Gastrocnemius medialis (tissue), 4 donors: Measurements from ENCODE around the gene KAZN. TPM values are rescaled to one million over a fixed set of nuclear protein-coding genes. Genes with fewer than 3 reads are reported as not detected.

ENCODE experiments used
- ATAC-seq, 2 donors: fragments of 150-250 bp; one replicate each; pipeline ENCODE4 v1.9.1; 2016
- DNase-seq, 2 donors: peaks; one replicate each; pipeline ENCODE4 v3.0.0-alpha.2; 2019
- H3K27ac ChIP-seq, 4 donors: fragments of 200-600 bp; sonication (generic); 1 replicate in 1 of 4; 2 replicates in 3 of 4; pipeline ENCODE4 v1.5.1; 2016 to 2018; ENCODE audit warnings: mild to moderate bottlenecking in 2 of 4, moderate library complexity in 1 of 4
- H3K27me3 ChIP-seq, 3 donors: fragments of 200-600 bp; sonication (generic) in 2 of 3; 1 replicate in 1 of 3; 2 replicates in 2 of 3; pipeline versions ENCODE4 v1.5.1 to v1.6.0; 2016 to 2019; ENCODE audit warnings: mild to moderate bottlenecking in 1 of 3, moderate library complexity in 1 of 3
- H3K36me3 ChIP-seq, 2 donors: fragments of 200-600 bp; sonication (generic) in 1 of 2; one replicate each; pipeline ENCODE4 v1.5.1; 2017 to 2018
- H3K4me1 ChIP-seq, 2 donors: fragments of 200-600 bp; sonication (generic) in 1 of 2; one replicate each; pipeline ENCODE4 v1.5.1; 2016 to 2017; ENCODE audit warnings: mild to moderate bottlenecking in 2 of 2
- H3K4me3 ChIP-seq, 4 donors: fragments of 200-600 bp; sonication (generic) in 3 of 4; 1 replicate in 1 of 4; 2 replicates in 3 of 4; pipeline ENCODE4 v1.5.1; 2016 to 2019; ENCODE audit warnings: mild to moderate bottlenecking in 2 of 4
- H3K9me3 ChIP-seq, 3 donors: fragments of 200-600 bp; sonication (generic) in 2 of 3; 1 replicate in 1 of 3; 2 replicates in 2 of 3; pipeline ENCODE4 v1.5.1; 2016 to 2019
- CTCF ChIP-seq, 5 experiments: fragments of 450-650 bp in 3 of 5; fragments of 200-600 bp in 2 of 5; sonication (generic) in 2 of 5; IDR thresholded peaks in 4 of 5; conservative IDR thresholded peaks in 1 of 5; 1 replicate in 4 of 5; 2 replicates in 1 of 5; pipeline ENCODE4 v1.5.1; 2016 to 2019; ENCODE audit warnings: antibody characterized with exemption in 5 of 5, mild to moderate bottlenecking in 3 of 5, moderate library complexity in 3 of 5
- POLR2A ChIP-seq, 2 donors: fragments of 450-650 bp; IDR thresholded peaks; one replicate each; pipeline ENCODE4 v1.6.1; 2017; ENCODE audit warnings: antibody characterized with exemption in 2 of 2, mild to moderate bottlenecking in 2 of 2, moderate library complexity in 2 of 2
- in situ Hi-C, 4 donors: fragments of 200-750 bp; cut with MboI; loops; one replicate each; pipeline versions ENCODE4 v1.15.0 to v1.8.0; 2017; ENCODE audit warnings: low sequenced_read_pairs in 4 of 4
- intact Hi-C: fragments of 100-400 bp; cut with DNase I; formaldehyde crosslinking; loops from one replicate; pipeline ENCODE4 v1.15.1; 2023; ENCODE audit warnings: low total_unique reads
- total RNA-seq, 4 donors: library from RNA; depleted of rRNA; stranded (reverse); fragments of >200 nt; gene quantifications; one replicate each; pipeline versions ENCODE4 v1.1.0 to v1.2.3, GENCODE V29; 2016

KAZN gene
- total RNA-seq, 4 donors from 2014 or later: 0.05 to 2.2 (median 1.00) TPM

DNA sequence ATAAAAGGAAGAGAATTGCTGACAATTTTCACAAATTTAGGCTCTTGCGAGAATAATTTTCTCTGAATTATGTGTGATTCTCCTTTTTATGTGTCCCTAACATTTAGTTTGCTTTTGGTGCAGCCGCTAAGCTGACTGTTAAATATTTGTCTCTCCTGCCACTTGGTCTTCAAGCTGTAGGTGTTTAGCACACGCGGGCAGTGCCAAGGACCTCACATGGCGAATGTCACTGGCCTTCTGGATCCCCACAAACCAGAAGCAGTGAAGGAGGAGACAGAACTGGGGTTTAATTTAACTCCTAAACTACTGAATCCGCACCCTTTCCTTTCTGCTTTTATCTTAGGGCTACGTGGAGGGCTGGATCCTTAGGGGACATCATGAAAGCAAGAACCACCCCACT lies 120.0 kb downstream of the KAZN start:
- intact Hi-C loops: no loop called here
- no peak for ATAC-seq
- no peak for DNase-seq
- H3K4me1 ChIP-seq: no peaks in the 10 kb centered on the region
- H3K27ac ChIP-seq: no peak overlapping the region
- H3K4me3 ChIP-seq: no peak overlapping the region
- H3K27me3 ChIP-seq: no peaks in the 10 kb centered on the region
- no peak for TF ChIP-seq CTCF (IDR thresholded peaks at IDR 0.05 in 4 of 5, conservative IDR thresholded peaks at IDR 0.05 in 1 of 5)
- TF ChIP-seq POLR2A (IDR thresholded peaks at IDR 0.05): no peak
- no peaks in the 10 kb centered on the region for H3K36me3 ChIP-seq
- no peaks in the 10 kb centered on the region for H3K9me3 ChIP-seq
- in situ Hi-C loops: no loop called here

DNA sequence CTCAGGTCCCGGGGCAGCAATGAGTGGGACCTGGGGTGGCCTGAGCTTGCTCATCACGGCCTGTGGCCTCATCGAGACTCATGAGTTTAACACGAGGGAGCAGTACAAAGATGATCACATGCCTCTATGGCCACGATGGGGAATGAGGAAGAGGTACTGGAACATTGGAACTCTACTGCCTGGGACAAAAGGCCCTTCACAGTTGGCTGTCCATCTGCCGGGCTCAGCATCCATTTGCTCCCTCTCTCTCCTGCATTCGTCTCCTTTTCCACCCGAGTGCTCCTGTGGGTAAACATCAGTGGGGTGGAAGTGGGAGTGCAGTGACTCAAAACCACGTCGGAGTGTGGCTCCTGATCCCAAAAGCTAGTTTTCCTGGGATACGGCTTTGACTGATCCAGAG lies 124.9 kb downstream of the KAZN start:
- TF ChIP-seq CTCF (IDR thresholded peaks at IDR 0.05 in 4 of 5, conservative IDR thresholded peaks at IDR 0.05 in 1 of 5): no peak
- no peak for TF ChIP-seq POLR2A (IDR thresholded peaks at IDR 0.05)
- Histone ChIP-seq H3K9me3 (no peaks in the 10 kb centered on the region), H3K27ac (no peak overlapping the region), H3K4me1 (no peaks in the 10 kb centered on the region), H3K4me3 (no peak overlapping the region), H3K27me3 (no peaks in the 10 kb centered on the region), H3K36me3 (no peaks in the 10 kb centered on the region)
- intact Hi-C loops: no loop called here
- in situ Hi-C loops: no loop called here
- ATAC-seq (no peak), DNase-seq (no peak)

DNA sequence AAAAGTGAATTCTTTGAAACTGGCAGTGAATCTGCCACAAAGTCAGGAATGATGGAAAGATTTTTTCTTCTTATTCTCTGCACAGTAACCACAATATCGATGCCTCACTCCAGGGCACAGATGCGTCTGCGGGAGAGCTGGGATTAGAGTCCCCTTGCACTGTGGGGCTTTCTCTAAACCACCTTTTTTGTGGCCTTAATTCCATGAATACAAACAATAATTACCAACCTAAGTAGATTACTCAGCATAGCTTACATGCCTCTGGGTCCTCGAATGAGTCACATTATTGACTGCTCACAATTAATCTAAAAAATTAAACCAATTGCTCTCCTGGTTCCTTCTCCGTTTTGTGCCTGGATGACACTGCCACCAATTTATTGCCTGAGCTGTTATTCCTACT lies 125.8 kb downstream of the KAZN start:
- Histone ChIP-seq H3K36me3 (no peaks in the 10 kb centered on the region), H3K4me3 (no peak overlapping the region), H3K27me3 (no peaks in the 10 kb centered on the region), H3K9me3 (no peaks in the 10 kb centered on the region), H3K27ac (no peak overlapping the region), H3K4me1 (no peaks in the 10 kb centered on the region)
- ATAC-seq (no peak), DNase-seq (no peak)
- in situ Hi-C loops (no loop called here), intact Hi-C loops (no loop called here)
- TF ChIP-seq CTCF (IDR thresholded peaks at IDR 0.05 in 4 of 5, conservative IDR thresholded peaks at IDR 0.05 in 1 of 5): no peak
- no peak for TF ChIP-seq POLR2A (IDR thresholded peaks at IDR 0.05)

GRCh38 chr1:14724678-14725077 lies 126.2 kb downstream of the KAZN start:
- no peaks in the 10 kb centered on the region for H3K36me3 ChIP-seq
- no peak for ATAC-seq
- no peak overlapping the region for H3K27ac ChIP-seq
- in situ Hi-C loops: no loop called here
- intact Hi-C loops: no loop called here
- no peaks in the 10 kb centered on the region for H3K9me3 ChIP-seq
- H3K4me3 ChIP-seq: no peak overlapping the region
- H3K4me1 ChIP-seq: no peaks in the 10 kb centered on the region
- DNase-seq: no peak
- TF ChIP-seq CTCF (IDR thresholded peaks at IDR 0.05 in 4 of 5, conservative IDR thresholded peaks at IDR 0.05 in 1 of 5): no peak
- no peak for TF ChIP-seq POLR2A (IDR thresholded peaks at IDR 0.05)
- no peaks in the 10 kb centered on the region for H3K27me3 ChIP-seq

GRCh38 chr1:14725238-14725637 lies 126.8 kb downstream of the KAZN start:
- Histone ChIP-seq H3K9me3 (no peaks in the 10 kb centered on the region), H3K4me1 (no peaks in the 10 kb centered on the region), H3K4me3 (no peak overlapping the region), H3K27ac (no peak overlapping the region), H3K27me3 (no peaks in the 10 kb centered on the region), H3K36me3 (no peaks in the 10 kb centered on the region)
- in situ Hi-C loops: no loop called here
- intact Hi-C loops: no loop called here
- no peak for ATAC-seq
- TF ChIP-seq CTCF (IDR thresholded peaks at IDR 0.05 in 4 of 5, conservative IDR thresholded peaks at IDR 0.05 in 1 of 5) (no peak), POLR2A (IDR thresholded peaks at IDR 0.05) (no peak)
- no peak for DNase-seq
